ENCODE measurements around the gene SEMA4D. TPM values are rescaled to one million over a fixed set of nuclear protein-coding genes. Genes with fewer than 3 reads are reported as not detected.

The SEMA4D gene
- total and polyA plus RNA-seq, 2 of the 13 experiments (the other 11 are each of a cell fraction or from before 2014, with no cell fraction given): 0.13 to 0.16 TPM

GRCh38 chr9:89380437-89381307 lies 117.2 kb downstream of the SEMA4D start:
- H3K9me3 ChIP-seq (ENCODE audit: low read length): no peaks in the 10 kb centered on the region
- no peaks in the 10 kb centered on the region for H3K36me3 ChIP-seq (replicated peaks in 1 of 2; ENCODE audit: control insufficient read depth in 1 of 2, insufficient read depth in 2 of 2, low read length in 2 of 2)
- TF ChIP-seq SMYD3 (CRISPR knock-in tag; IDR thresholded peaks at IDR 0.05) (no peak), GATA4 (IDR thresholded peaks at IDR 0.05; ENCODE audit: borderline replicate concordance, low read depth) (no peak), RNF219 (CRISPR knock-in tag; IDR thresholded peaks at IDR 0.05) (no peak), ZBTB10 (CRISPR knock-in tag; IDR thresholded peaks at IDR 0.05; ENCODE audit: borderline replicate concordance) (no peak), CBX1 (IDR thresholded peaks at IDR 0.05; ENCODE audit: low read depth) (no peak)
- TF ChIP-seq, protein P1, sequence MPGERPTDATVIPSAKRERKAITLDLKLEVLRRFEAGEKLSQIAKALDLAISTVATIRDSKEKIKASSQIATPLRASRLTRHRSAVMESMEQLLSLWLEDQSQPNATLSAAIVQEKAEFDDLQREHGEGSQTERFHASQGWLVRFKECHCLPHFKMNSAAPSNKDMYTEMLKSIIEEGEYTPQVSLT (CRISPR knock-in tag; IDR thresholded peaks at IDR 0.05; ENCODE audit: borderline replicate concordance, low read depth): no peak
- BruUV-seq (replicated peaks): no TSS peak
- DNase-seq (ENCODE audit: low spot score) (no peak), ATAC-seq (no peak), FAIRE-seq (no peak)
- H4K20me1 ChIP-seq (ENCODE audit: insufficient read depth, low read length): no peaks in the 10 kb centered on the region
- in situ Hi-C loops (cut with HindIII; ENCODE audit: extremely low pct_ligation_motif_present, low pct_unique_long_range_greater_than_20kb): no loop called here
- H3K4me3 ChIP-seq (replicated peaks in 1 of 3; ENCODE audit: insufficient read depth in 1 of 3, low read depth in 2 of 3, low read length in 3 of 3): no peak overlapping the region
- H3K27me3 ChIP-seq (ENCODE audit: control insufficient read depth in 1 of 2, insufficient read depth in 2 of 2, low read length in 2 of 2): peaks cover 1 to 6% of the 10 kb centered on the region in 2 experiments; a peak in 2 of 5 replicates
- ChIA-PET POLR2A (no interaction called here), CTCF (ENCODE audit: low intra/inter-chr PET ratio, low total read pairs) (no interaction called here)
- WGBS (ENCODE audit: low lambda C conversion rate): 63% methylated on average over 16 of the region's 26 CpGs
- no peak overlapping the region for H3K27ac ChIP-seq (ENCODE audit: extremely low read length, insufficient read depth, low read length)
- H3K4me1 ChIP-seq (ENCODE audit: insufficient read depth, low read length): peaks cover 9% of the 10 kb centered on the region; the same call in 1 of the 2 replicates
- H3K9ac ChIP-seq (ENCODE audit: insufficient read depth, low read depth, low read length): no peak overlapping the region
- intact Hi-C loops (cut with micrococcal nuclease; ENCODE audit: unreplicated experiment): no loop called here
- H3K4me2 ChIP-seq (ENCODE audit: low read depth, low read length): no peak overlapping the region
- no peak overlapping the region for H2AFZ ChIP-seq (ENCODE audit: low read length)
- H3K79me2 ChIP-seq (ENCODE audit: insufficient read depth, low read length): no peaks in the 10 kb centered on the region
